Lower leg skin (tissue), 3 donors: ENCODE measurements around the gene SLC35A3.

ENCODE experiments used
- POLR2A ChIP-seq, 2 donors: fragments of 450-650 bp; IDR thresholded peaks; one replicate each; pipeline ENCODE4 v1.6.1; 2016 to 2017; ENCODE audit warnings: antibody characterized with exemption in 2 of 2, mild to moderate bottlenecking in 1 of 2, moderate library complexity in 1 of 2
- TF ChIP-seq, protein P1 (sequence below), 3 donors: fragments of 450-650 bp; IDR thresholded peaks; one replicate each; pipeline ENCODE4 v1.5.1; 2016; ENCODE audit warnings: antibody characterized with exemption in 3 of 3, mild to moderate bottlenecking in 3 of 3, moderate library complexity in 2 of 3

DNA sequence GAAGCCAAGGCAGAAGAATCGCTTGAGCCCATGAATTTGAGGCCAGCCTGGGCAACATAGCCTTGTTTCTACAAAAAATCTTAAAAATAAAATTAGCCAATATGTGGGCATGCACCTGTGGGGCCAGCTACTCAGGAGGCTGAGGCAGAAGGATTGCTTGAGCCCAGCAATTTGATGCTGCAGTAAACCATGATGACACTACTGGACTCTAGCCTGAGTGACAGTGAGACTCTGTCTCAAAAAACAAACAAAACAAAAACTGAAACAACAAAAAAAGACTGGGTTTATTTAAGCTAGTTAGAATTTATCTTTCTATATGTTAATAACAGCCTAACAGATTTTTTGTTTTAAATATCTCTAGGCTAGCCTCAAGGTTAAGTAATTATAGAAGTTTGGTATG lies 57.4 kb downstream of the SLC35A3 start:
- TF ChIP-seq, protein P1, sequence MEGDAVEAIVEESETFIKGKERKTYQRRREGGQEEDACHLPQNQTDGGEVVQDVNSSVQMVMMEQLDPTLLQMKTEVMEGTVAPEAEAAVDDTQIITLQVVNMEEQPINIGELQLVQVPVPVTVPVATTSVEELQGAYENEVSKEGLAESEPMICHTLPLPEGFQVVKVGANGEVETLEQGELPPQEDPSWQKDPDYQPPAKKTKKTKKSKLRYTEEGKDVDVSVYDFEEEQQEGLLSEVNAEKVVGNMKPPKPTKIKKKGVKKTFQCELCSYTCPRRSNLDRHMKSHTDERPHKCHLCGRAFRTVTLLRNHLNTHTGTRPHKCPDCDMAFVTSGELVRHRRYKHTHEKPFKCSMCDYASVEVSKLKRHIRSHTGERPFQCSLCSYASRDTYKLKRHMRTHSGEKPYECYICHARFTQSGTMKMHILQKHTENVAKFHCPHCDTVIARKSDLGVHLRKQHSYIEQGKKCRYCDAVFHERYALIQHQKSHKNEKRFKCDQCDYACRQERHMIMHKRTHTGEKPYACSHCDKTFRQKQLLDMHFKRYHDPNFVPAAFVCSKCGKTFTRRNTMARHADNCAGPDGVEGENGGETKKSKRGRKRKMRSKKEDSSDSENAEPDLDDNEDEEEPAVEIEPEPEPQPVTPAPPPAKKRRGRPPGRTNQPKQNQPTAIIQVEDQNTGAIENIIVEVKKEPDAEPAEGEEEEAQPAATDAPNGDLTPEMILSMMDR (IDR thresholded peaks at IDR 0.05) = no peak
- TF ChIP-seq POLR2A (IDR thresholded peaks at IDR 0.05) = no peak
